ENCODE data around the gene BLACAT1.

The BLACAT1 gene

GRCh38 chr1:205451202-205451601, 4.6 kb downstream of the BLACAT1 start:
- no peak overlapping the region for H3K9ac ChIP-seq (ENCODE audit: low read depth, low read length)
- no peak overlapping the region for H3K4me2 ChIP-seq (ENCODE audit: low read length)
- no peaks in the 10 kb centered on the region for H3K4me1 ChIP-seq (ENCODE audit: control insufficient read depth, insufficient read depth, low read length)

GRCh38 chr1:205450448-205450847, 5.4 kb downstream of the BLACAT1 start:
- no peak overlapping the region for H3K4me3 ChIP-seq (ENCODE audit: low read length)

More at GRCh38 chr1:205451202-205451601, 4.6 kb downstream of the BLACAT1 start:
- Histone ChIP-seq H3K36me3 (ENCODE audit: insufficient read depth, low read length) (no peaks in the 10 kb centered on the region), H3K27me3 (ENCODE audit: control insufficient read depth, insufficient read depth, low read length) (peaks cover 65% of the 10 kb centered on the region), H3K9me3 (replicated peaks; ENCODE audit: low read length) (no peaks in the 10 kb centered on the region), H3K4me3 (ENCODE audit: low read length) (no peak overlapping the region)

GRCh38 chr1:205449750-205450443, 5.9 kb downstream of the BLACAT1 start:
- H3K4me2 ChIP-seq (ENCODE audit: low read length): no peak overlapping the region
- H3K9me3 ChIP-seq (replicated peaks; ENCODE audit: low read length): no peaks in the 10 kb centered on the region
- no peaks in the 10 kb centered on the region for H3K4me1 ChIP-seq (ENCODE audit: control insufficient read depth, insufficient read depth, low read length)
- no peaks in the 10 kb centered on the region for H3K36me3 ChIP-seq (ENCODE audit: insufficient read depth, low read length)
- H3K27me3 ChIP-seq (ENCODE audit: control insufficient read depth, insufficient read depth, low read length): peaks cover 62% of the 10 kb centered on the region
- no peak overlapping the region for H3K4me3 ChIP-seq (ENCODE audit: low read length)
- no peak overlapping the region for H3K9ac ChIP-seq (ENCODE audit: low read depth, low read length)

More at GRCh38 chr1:205450448-205450847, 5.4 kb downstream of the BLACAT1 start:
- H3K4me2 ChIP-seq (ENCODE audit: low read length): no peak overlapping the region
- H3K9ac ChIP-seq (ENCODE audit: low read depth, low read length): no peak overlapping the region
- H3K27me3 ChIP-seq (ENCODE audit: control insufficient read depth, insufficient read depth, low read length): peaks cover 62% of the 10 kb centered on the region
- H3K36me3 ChIP-seq (ENCODE audit: insufficient read depth, low read length): no peaks in the 10 kb centered on the region
- no peaks in the 10 kb centered on the region for H3K9me3 ChIP-seq (replicated peaks; ENCODE audit: low read length)
- H3K4me1 ChIP-seq (ENCODE audit: control insufficient read depth, insufficient read depth, low read length): no peaks in the 10 kb centered on the region

- peaks cover 62% of the 10 kb centered on the region for H3K27me3 ChIP-seq (ENCODE audit: control insufficient read depth, insufficient read depth, low read length)
- no peaks in the 10 kb centered on the region for H3K9me3 ChIP-seq (replicated peaks; ENCODE audit: low read length)
- H3K4me1 ChIP-seq (ENCODE audit: control insufficient read depth, insufficient read depth, low read length): no peaks in the 10 kb centered on the region
- H3K9ac ChIP-seq (ENCODE audit: low read depth, low read length): no peak overlapping the region
- H3K4me3 ChIP-seq (ENCODE audit: low read length): no peak overlapping the region
- H3K4me2 ChIP-seq (ENCODE audit: low read length): no peak overlapping the region
- no peaks in the 10 kb centered on the region for H3K36me3 ChIP-seq (ENCODE audit: insufficient read depth, low read length)
These were observed 6.5 kb downstream of the BLACAT1 start for GRCh38 chr1:205449254-205449749.

- Histone ChIP-seq H3K36me3 (ENCODE audit: insufficient read depth, low read length) (no peaks in the 10 kb centered on the region), H3K27me3 (ENCODE audit: control insufficient read depth, insufficient read depth, low read length) (peaks cover 62% of the 10 kb centered on the region), H3K9me3 (replicated peaks; ENCODE audit: low read length) (no peaks in the 10 kb centered on the region), H3K4me2 (ENCODE audit: low read length) (no peak overlapping the region), H3K4me1 (ENCODE audit: control insufficient read depth, insufficient read depth, low read length) (no peaks in the 10 kb centered on the region), H3K4me3 (ENCODE audit: low read length) (no peak overlapping the region), H3K9ac (ENCODE audit: low read depth, low read length) (no peak overlapping the region)
These were observed 7.1 kb downstream of the BLACAT1 start for GRCh38 chr1:205448540-205449253.

- no peaks in the 10 kb centered on the region for H3K4me1 ChIP-seq (ENCODE audit: control insufficient read depth, insufficient read depth, low read length)
- H3K27me3 ChIP-seq (ENCODE audit: control insufficient read depth, insufficient read depth, low read length): peaks cover 62% of the 10 kb centered on the region
- no peaks in the 10 kb centered on the region for H3K36me3 ChIP-seq (ENCODE audit: insufficient read depth, low read length)
- H3K4me2 ChIP-seq (ENCODE audit: low read length): no peak overlapping the region
- no peak overlapping the region for H3K9ac ChIP-seq (ENCODE audit: low read depth, low read length)
- no peaks in the 10 kb centered on the region for H3K9me3 ChIP-seq (replicated peaks; ENCODE audit: low read length)
- no peak overlapping the region for H3K4me3 ChIP-seq (ENCODE audit: low read length)
These were observed 8.1 kb downstream of the BLACAT1 start for GRCh38 chr1:205447457-205448341.

GRCh38 chr1:205446828-205447227, 9.0 kb downstream of the BLACAT1 start:
- H3K4me1 ChIP-seq (ENCODE audit: control insufficient read depth, insufficient read depth, low read length): no peaks in the 10 kb centered on the region
- H3K9me3 ChIP-seq (replicated peaks; ENCODE audit: low read length): no peaks in the 10 kb centered on the region
- H3K27me3 ChIP-seq (ENCODE audit: control insufficient read depth, insufficient read depth, low read length): peaks cover 62% of the 10 kb centered on the region
- H3K4me3 ChIP-seq (ENCODE audit: low read length): no peak overlapping the region
- H3K36me3 ChIP-seq (ENCODE audit: insufficient read depth, low read length): no peaks in the 10 kb centered on the region
- H3K9ac ChIP-seq (ENCODE audit: low read depth, low read length): no peak overlapping the region
- H3K4me2 ChIP-seq (ENCODE audit: low read length): no peak overlapping the region

- peaks cover 62% of the 10 kb centered on the region for H3K27me3 ChIP-seq (ENCODE audit: control insufficient read depth, insufficient read depth, low read length)
- H3K9me3 ChIP-seq (replicated peaks; ENCODE audit: low read length): no peaks in the 10 kb centered on the region
- H3K4me2 ChIP-seq (ENCODE audit: low read length): no peak overlapping the region
- no peaks in the 10 kb centered on the region for H3K36me3 ChIP-seq (ENCODE audit: insufficient read depth, low read length)
- H3K4me3 ChIP-seq (ENCODE audit: low read length): no peak overlapping the region
- no peaks in the 10 kb centered on the region for H3K4me1 ChIP-seq (ENCODE audit: control insufficient read depth, insufficient read depth, low read length)
- no peak overlapping the region for H3K9ac ChIP-seq (ENCODE audit: low read depth, low read length)
These were observed 10.3 kb downstream of the BLACAT1 start for GRCh38 chr1:205445646-205445935.

GRCh38 chr1:205444931-205445645, 10.8 kb downstream of the BLACAT1 start:
- Histone ChIP-seq H3K36me3 (ENCODE audit: insufficient read depth, low read length) (no peaks in the 10 kb centered on the region), H3K9ac (ENCODE audit: low read depth, low read length) (no peak overlapping the region), H3K4me1 (ENCODE audit: control insufficient read depth, insufficient read depth, low read length) (no peaks in the 10 kb centered on the region), H3K4me2 (ENCODE audit: low read length) (peak overlapping the region; percentile 25), H3K9me3 (replicated peaks; ENCODE audit: low read length) (no peaks in the 10 kb centered on the region), H3K27me3 (ENCODE audit: control insufficient read depth, insufficient read depth, low read length) (peaks cover 64% of the 10 kb centered on the region), H3K4me3 (ENCODE audit: low read length) (no peak overlapping the region)

- H3K9ac ChIP-seq (ENCODE audit: low read depth, low read length): no peak overlapping the region
- no peak overlapping the region for H3K4me3 ChIP-seq (ENCODE audit: low read length)
- H3K9me3 ChIP-seq (replicated peaks; ENCODE audit: low read length): no peaks in the 10 kb centered on the region
- H3K4me2 ChIP-seq (ENCODE audit: low read length): no peak overlapping the region
- no peaks in the 10 kb centered on the region for H3K36me3 ChIP-seq (ENCODE audit: insufficient read depth, low read length)
- peaks cover 70% of the 10 kb centered on the region for H3K27me3 ChIP-seq (ENCODE audit: control insufficient read depth, insufficient read depth, low read length)
- H3K4me1 ChIP-seq (ENCODE audit: control insufficient read depth, insufficient read depth, low read length): no peaks in the 10 kb centered on the region
These were observed 11.4 kb downstream of the BLACAT1 start for GRCh38 chr1:205444300-205444930.
